A673 (cell line): ENCODE data around the gene HTR2A. TPM values are rescaled to one million over a fixed set of nuclear protein-coding genes. Genes with fewer than 3 reads are reported as not detected.

Source experiments
- BruUV-seq: library from RNA; stranded (reverse); fragments of 400-500 nt; replicated peaks from 2 replicates; lab custom pipeline; 2021; lab: Mats Ljungman, UMichigan
- CTCF ChIA-PET: fragments of 300-600 bp; sonication (Branson Sonifier 250); formaldehyde crosslinking; loops from one replicate; lab custom pipeline; 2022; ENCODE audit warnings: antibody characterized with exemption; lab: Charles Lee
- POLR2A ChIA-PET: fragments of 300-600 bp; sonication (Branson Sonifier 250); formaldehyde crosslinking; loops from one replicate; lab custom pipeline; 2022; ENCODE audit warnings: antibody characterized with exemption; ENCODE audit not compliant: low non-redundant PET; lab: Charles Lee
- DNase-seq: peaks from one replicate; pipeline ENCODE4 v3.0.0-alpha.2; 2015; ENCODE audit warnings: low spot score
- H3K27ac ChIP-seq: fragments of 200-600 bp; sonication (generic); 2 replicates; pipeline ENCODE4 v1.5.1; 2016; ENCODE audit warnings: mixed run types, low read depth, mild to moderate bottlenecking, mixed read lengths, antibody characterized with exemption, low read length; ENCODE audit not compliant: poor library complexity, severe bottlenecking
- H3K27me3 ChIP-seq: fragments of 200-600 bp; sonication (generic); replicated peaks from 2 replicates; pipeline ENCODE4 v1.6.1; 2017; ENCODE audit warnings: mixed run types, low read depth, mild to moderate bottlenecking, mixed read lengths, antibody characterized with exemption, low read length; ENCODE audit not compliant: insufficient read depth, poor library complexity
- H3K36me3 ChIP-seq: fragments of 200-600 bp; sonication (generic); 2 replicates; pipeline ENCODE4 v1.6.1; 2016; ENCODE audit warnings: mixed run types, mild to moderate bottlenecking, mixed read lengths, antibody characterized with exemption, low read length; ENCODE audit not compliant: insufficient read depth, poor library complexity, severe bottlenecking
- H3K4me1 ChIP-seq: fragments of 200-600 bp; sonication (generic); 2 replicates; pipeline ENCODE4 v1.6.1; 2017; ENCODE audit warnings: mixed run types, mild to moderate bottlenecking, mixed read lengths, antibody characterized with exemption, low read length; ENCODE audit not compliant: insufficient read depth, poor library complexity, severe bottlenecking
- H3K4me3 ChIP-seq: fragments of 200-600 bp; sonication (generic); 2 replicates; pipeline ENCODE4 v1.5.1; 2016; ENCODE audit warnings: low read depth, mixed run types, mild to moderate bottlenecking, mixed read lengths, low read length; ENCODE audit not compliant: poor library complexity, severe bottlenecking
- H3K9me3 ChIP-seq: fragments of 200-600 bp; sonication (generic); 2 replicates; pipeline ENCODE4 v1.6.1; 2016; ENCODE audit warnings: mixed run types, low read depth, mild to moderate bottlenecking, mixed read lengths, antibody characterized with exemption, low read length; ENCODE audit not compliant: poor library complexity, severe bottlenecking
- CTCF ChIP-seq: fragments of 300-800, 200-600 bp; sonication (generic); conservative IDR thresholded peaks from 2 replicates; pipeline ENCODE4 v1.5.1; 2017; ENCODE audit warnings: low read depth, mild to moderate bottlenecking, antibody characterized with exemption, low read length, moderate library complexity, mixed read lengths
- EZH2 ChIP-seq: fragments of 200-600 bp; sonication (generic); IDR thresholded peaks from 2 replicates; pipeline ENCODE4 v1.6.1; 2017; ENCODE audit warnings: borderline replicate concordance, low read depth, mild to moderate bottlenecking, mixed read lengths, antibody characterized with exemption, low read length; ENCODE audit not compliant: poor library complexity, severe bottlenecking
- intact Hi-C: fragments of 100-400 bp; cut with micrococcal nuclease; formaldehyde crosslinking; loops from one replicate; pipeline ENCODE4 v1.10.0; 2022; ENCODE audit not compliant: unreplicated experiment
- total RNA-seq: library from RNA; stranded (reverse); gene quantifications from 2 replicates; pipeline ENCODE4 v1.2.3, GENCODE V29; 2021

Gene HTR2A
- total RNA-seq, 1 experiment from 2014 or later, result not detected

GRCh38 chr13:46894568-46894967 lies 2.3 kb downstream of the HTR2A start:
- POLR2A ChIA-PET, result no interaction called here
- intact Hi-C loops, result no loop called here
- H3K4me1 ChIP-seq, result peaks cover 22% of the 10 kb centered on the region
- CTCF ChIA-PET, result no interaction called here
- TF ChIP-seq EZH2 (no peak), CTCF (no peak)
- no peaks in the 10 kb centered on the region for H3K9me3 ChIP-seq
- H3K27ac ChIP-seq, result no peak overlapping the region
- H3K27me3 ChIP-seq, result peaks cover 37% of the 10 kb centered on the region
- H3K36me3 ChIP-seq, result no peaks in the 10 kb centered on the region
- peak; percentile 34 for DNase-seq
- BruUV-seq, result no TSS peak
- peak overlapping the region; percentile 48 for H3K4me3 ChIP-seq

GRCh38 chr13:46893798-46894560 lies 2.9 kb downstream of the HTR2A start:
- DNase-seq, result peak; percentile 68
- TF ChIP-seq CTCF, result peak; percentile 99
- no peak for TF ChIP-seq EZH2
- ChIA-PET CTCF (no interaction called here), POLR2A (no interaction called here)
- peak overlapping the region; percentile 48 for H3K4me3 ChIP-seq
- H3K27me3 ChIP-seq, result peaks cover 43% of the 10 kb centered on the region
- no peaks in the 10 kb centered on the region for H3K36me3 ChIP-seq
- intact Hi-C loops, result no loop called here
- H3K27ac ChIP-seq, result no peak overlapping the region
- BruUV-seq, result no TSS peak
- peaks cover 22% of the 10 kb centered on the region for H3K4me1 ChIP-seq
- H3K9me3 ChIP-seq, result no peaks in the 10 kb centered on the region

GRCh38 chr13:46893221-46893740 lies 3.6 kb downstream of the HTR2A start:
- no peaks in the 10 kb centered on the region for H3K9me3 ChIP-seq
- POLR2A ChIA-PET, result interaction anchor here (0.6 kb wide), 1 partner anchor 260 kb away, joined by 5 read pairs; no protein-coding TSS in a partner anchor
- CTCF ChIA-PET, result no interaction called here
- no TSS peak for BruUV-seq
- H3K27me3 ChIP-seq, result peaks cover 50% of the 10 kb centered on the region
- H3K4me1 ChIP-seq, result peaks cover 22% of the 10 kb centered on the region
- TF ChIP-seq EZH2 (no peak), CTCF (no peak)
- H3K36me3 ChIP-seq, result no peaks in the 10 kb centered on the region
- no peak for DNase-seq
- intact Hi-C loops, result no loop called here
- no peak overlapping the region for H3K27ac ChIP-seq
- H3K4me3 ChIP-seq, result peak overlapping the region; percentile 48
